Measurements from ENCODE around the gene CCDC40. TPM values are rescaled to one million over a fixed set of nuclear protein-coding genes. Genes with fewer than 3 reads are reported as not detected.

CCDC40 gene
- total RNA-seq, 1 experiment from 2014 or later, result 7.5 TPM

- Histone ChIP-seq H3K4me1 (ENCODE audit: insufficient read depth, low read length) (peaks cover 49% of the 10 kb centered on the region), H3K4me2 (ENCODE audit: low read length) (no peak overlapping the region), H3K36me3 (ENCODE audit: low read depth, low read length) (no peaks in the 10 kb centered on the region; the same call in 1 of the 2 replicates), H3K4me3 (ENCODE audit: low read length) (no peak overlapping the region), H3K9me2 (replicated peaks; ENCODE audit: low read length) (no peaks in the 10 kb centered on the region), H4K20me1 (ENCODE audit: low read length) (peaks cover 5% of the 10 kb centered on the region; the same call in 1 of the 2 replicates), H3K27me3 (ENCODE audit: low read length) (no peaks in the 10 kb centered on the region), H2AFZ (ENCODE audit: low read length) (no peak overlapping the region), H3K9ac (ENCODE audit: low read length) (no peak overlapping the region), H3K27ac (ENCODE audit: low read length) (no peak overlapping the region), H3K79me2 (ENCODE audit: low read length) (peaks cover 68% of the 10 kb centered on the region), H3K9me3 (ENCODE audit: low read length) (no peaks in the 10 kb centered on the region), H3F3A (ENCODE audit: low read length, unreplicated experiment) (no peaks in the 10 kb centered on the region)
- DNase-seq (no peak), ATAC-seq (no peak)
- ChIA-PET CTCF (no interaction called here), POLR2A (ENCODE audit: unreplicated experiment) (no interaction called here)
- TF ChIP-seq EZH2 (IDR thresholded peaks at IDR 0.05; ENCODE audit: low read length, unreplicated experiment) (no peak), EZH2phosphoT487 (IDR thresholded peaks at IDR 0.05; ENCODE audit: borderline replicate concordance, low read length) (no peak), CTCF (conservative IDR thresholded peaks at IDR 0.05; ENCODE audit: low read depth, low read length) (no peak)
- BruUV-seq (replicated peaks), result no TSS peak
- intact Hi-C loops (cut with micrococcal nuclease), result no loop called here
Measured at GRCh38 chr17:80032614-80033171, 3.7 kb upstream of the CCDC40 start.

GRCh38 chr17:80033840-80034239 is 2.6 kb upstream of the CCDC40 start:
- BruUV-seq (replicated peaks), result no TSS peak
- ATAC-seq, result no peak
- Histone ChIP-seq H3F3A (ENCODE audit: low read length, unreplicated experiment) (no peaks in the 10 kb centered on the region), H3K9me3 (ENCODE audit: low read length) (no peaks in the 10 kb centered on the region), H3K4me3 (ENCODE audit: low read length) (no peak overlapping the region), H2AFZ (ENCODE audit: low read length) (no peak overlapping the region), H3K36me3 (ENCODE audit: low read depth, low read length) (no peaks in the 10 kb centered on the region), H3K4me2 (ENCODE audit: low read length) (no peak overlapping the region), H3K79me2 (ENCODE audit: low read length) (peaks cover 56% of the 10 kb centered on the region), H3K9ac (ENCODE audit: low read length) (no peak overlapping the region), H3K9me2 (replicated peaks; ENCODE audit: low read length) (no peaks in the 10 kb centered on the region), H4K20me1 (ENCODE audit: low read length) (peaks cover 5% of the 10 kb centered on the region; the same call in 1 of the 2 replicates), H3K4me1 (ENCODE audit: insufficient read depth, low read length) (peaks cover 39% of the 10 kb centered on the region), H3K27me3 (ENCODE audit: low read length) (no peaks in the 10 kb centered on the region), H3K27ac (ENCODE audit: low read length) (no peak overlapping the region)
- no peak for TF ChIP-seq EZH2 (IDR thresholded peaks at IDR 0.05; ENCODE audit: low read length, unreplicated experiment)
- no peak for TF ChIP-seq EZH2phosphoT487 (IDR thresholded peaks at IDR 0.05; ENCODE audit: borderline replicate concordance, low read length)
- no peak for TF ChIP-seq CTCF (conservative IDR thresholded peaks at IDR 0.05; ENCODE audit: low read depth, low read length)
- intact Hi-C loops (cut with micrococcal nuclease), result no loop called here
- ChIA-PET CTCF (interaction anchor here (0.6 kb wide), 1 partner anchor 110 kb away, joined by 3 read pairs; no protein-coding TSS in a partner anchor), POLR2A (ENCODE audit: unreplicated experiment) (interaction anchor here (0.7 kb wide), 2 partner anchors 13 to 226 kb away, joined by 5 to 24 read pairs; no protein-coding TSS in a partner anchor)
- DNase-seq, result no peak
